Measurements from ENCODE around the gene PLBD2.

- TF ChIP-seq, protein P1, sequence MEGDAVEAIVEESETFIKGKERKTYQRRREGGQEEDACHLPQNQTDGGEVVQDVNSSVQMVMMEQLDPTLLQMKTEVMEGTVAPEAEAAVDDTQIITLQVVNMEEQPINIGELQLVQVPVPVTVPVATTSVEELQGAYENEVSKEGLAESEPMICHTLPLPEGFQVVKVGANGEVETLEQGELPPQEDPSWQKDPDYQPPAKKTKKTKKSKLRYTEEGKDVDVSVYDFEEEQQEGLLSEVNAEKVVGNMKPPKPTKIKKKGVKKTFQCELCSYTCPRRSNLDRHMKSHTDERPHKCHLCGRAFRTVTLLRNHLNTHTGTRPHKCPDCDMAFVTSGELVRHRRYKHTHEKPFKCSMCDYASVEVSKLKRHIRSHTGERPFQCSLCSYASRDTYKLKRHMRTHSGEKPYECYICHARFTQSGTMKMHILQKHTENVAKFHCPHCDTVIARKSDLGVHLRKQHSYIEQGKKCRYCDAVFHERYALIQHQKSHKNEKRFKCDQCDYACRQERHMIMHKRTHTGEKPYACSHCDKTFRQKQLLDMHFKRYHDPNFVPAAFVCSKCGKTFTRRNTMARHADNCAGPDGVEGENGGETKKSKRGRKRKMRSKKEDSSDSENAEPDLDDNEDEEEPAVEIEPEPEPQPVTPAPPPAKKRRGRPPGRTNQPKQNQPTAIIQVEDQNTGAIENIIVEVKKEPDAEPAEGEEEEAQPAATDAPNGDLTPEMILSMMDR (conservative IDR thresholded peaks at IDR 0.05; ENCODE audit: low read depth, low read length), result no peak
- TF ChIP-seq EZH2 (IDR thresholded peaks at IDR 0.05; ENCODE audit: low read length, unreplicated experiment), result no peak
Observed at GRCh38 chr12:113418213-113418879, 60.0 kb downstream of the PLBD2 start.
